DND-41 (cell line): Measurements from ENCODE around the gene DENND2A.
"Not testable (repeated sequence)": the region's sequence is repeated elsewhere in the genome, so short reads cannot be mapped to it uniquely, and the experiment has no call there.

ENCODE experiments used
- ATAC-seq: fragments of 200-7000 bp; cut with Tn5 transposase; 3 replicates; pipeline ENCODE4 v1.9.1; 2021; ENCODE audit warnings: low read depth; ENCODE audit not compliant: insufficient read depth
- DNase-seq: peaks from one replicate; pipeline ENCODE4 v3.0.0-alpha.2; 2020
- H2AFZ ChIP-seq: 2 replicates; pipeline ENCODE4 v1.6.0; 2012; ENCODE audit warnings: low read depth, low read length
- H3K27ac ChIP-seq: 2 replicates; pipeline ENCODE4 v1.5.1; 2012; ENCODE audit warnings: low read length, inconsistent platforms
- H3K27me3 ChIP-seq: fragments of 200-600 bp; sonication (generic); 2 replicates; pipeline ENCODE4 v1.6.0; 2012; ENCODE audit warnings: low read length, mild to moderate bottlenecking, inconsistent platforms; ENCODE audit not compliant: insufficient read depth, poor library complexity
- H3K36me3 ChIP-seq: 2 replicates; pipeline ENCODE4 v1.5.1; 2012; ENCODE audit warnings: low read length, inconsistent platforms; ENCODE audit not compliant: insufficient read depth
- H3K4me1 ChIP-seq: 2 replicates; pipeline ENCODE4 v1.5.1; 2012; ENCODE audit warnings: mild to moderate bottlenecking, low read length; ENCODE audit not compliant: insufficient read depth
- H3K4me2 ChIP-seq: 2 replicates; pipeline ENCODE4 v1.6.0; 2012; ENCODE audit warnings: mild to moderate bottlenecking, moderate library complexity, low read length, inconsistent platforms; ENCODE audit not compliant: insufficient read depth
- H3K4me3 ChIP-seq, 2 experiments: fragments of 200-600 bp in 1 of 2; shearing (Covaris generic) in 1 of 2; 2 replicates each; pipeline ENCODE4 v1.5.1; 2012 to 2016; ENCODE audit warnings: inconsistent platforms in 2 of 2, low read length in 2 of 2, mild to moderate bottlenecking in 2 of 2, low read depth in 1 of 2, moderate library complexity in 1 of 2
- H3K79me2 ChIP-seq: 2 replicates; pipeline ENCODE4 v1.6.0; 2012; ENCODE audit warnings: low read length, inconsistent platforms; ENCODE audit not compliant: insufficient read depth
- H3K9ac ChIP-seq: 2 replicates; pipeline ENCODE4 v1.6.0; 2012; ENCODE audit warnings: low read depth, mild to moderate bottlenecking, inconsistent platforms, low read length, moderate library complexity
- H3K9me3 ChIP-seq: 2 replicates; pipeline ENCODE4 v1.5.1; 2012; ENCODE audit warnings: low read length, moderate library complexity, mild to moderate bottlenecking, inconsistent platforms; ENCODE audit not compliant: insufficient read depth, severe bottlenecking
- H4K20me1 ChIP-seq: 2 replicates; pipeline ENCODE4 v1.6.0; 2012; ENCODE audit warnings: low read length; ENCODE audit not compliant: insufficient read depth
- EZH2 ChIP-seq: IDR thresholded peaks from 3 replicates; pipeline ENCODE4 v1.6.1; 2012; ENCODE audit warnings: borderline replicate concordance, low read depth, mild to moderate bottlenecking, moderate library complexity, low read length, inconsistent platforms; ENCODE audit not compliant: severe bottlenecking
- TF ChIP-seq, protein P1 (sequence below): IDR thresholded peaks from 2 replicates; pipeline ENCODE4 v1.5.1; 2012; ENCODE audit warnings: borderline replicate concordance, low read length, moderate library complexity, mild to moderate bottlenecking; ENCODE audit not compliant: poor library complexity, severe bottlenecking; ENCODE audit errors: extremely low read depth

Gene DENND2A

DNA sequence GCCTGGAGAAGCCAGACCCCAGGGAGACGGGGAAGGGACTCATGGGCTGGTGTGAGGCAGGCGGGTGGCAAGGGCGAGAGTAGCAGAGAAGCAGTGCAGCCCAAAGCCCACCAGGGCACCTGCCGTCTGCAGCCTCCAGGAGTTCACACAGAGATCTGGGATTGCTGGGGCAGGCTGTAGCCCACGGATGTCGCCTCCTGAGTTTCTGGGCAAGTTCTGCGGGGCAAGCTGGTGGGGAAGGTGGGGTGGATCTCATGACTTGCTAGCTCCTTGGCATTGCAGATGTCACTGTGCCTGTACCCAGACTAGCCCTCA lies 38.2 kb upstream of the DENND2A start:
- peaks cover 31% of the 10 kb centered on the region for H3K4me1 ChIP-seq
- H2AFZ ChIP-seq: no peak overlapping the region
- peaks cover 65% of the 10 kb centered on the region for H3K36me3 ChIP-seq

DNA sequence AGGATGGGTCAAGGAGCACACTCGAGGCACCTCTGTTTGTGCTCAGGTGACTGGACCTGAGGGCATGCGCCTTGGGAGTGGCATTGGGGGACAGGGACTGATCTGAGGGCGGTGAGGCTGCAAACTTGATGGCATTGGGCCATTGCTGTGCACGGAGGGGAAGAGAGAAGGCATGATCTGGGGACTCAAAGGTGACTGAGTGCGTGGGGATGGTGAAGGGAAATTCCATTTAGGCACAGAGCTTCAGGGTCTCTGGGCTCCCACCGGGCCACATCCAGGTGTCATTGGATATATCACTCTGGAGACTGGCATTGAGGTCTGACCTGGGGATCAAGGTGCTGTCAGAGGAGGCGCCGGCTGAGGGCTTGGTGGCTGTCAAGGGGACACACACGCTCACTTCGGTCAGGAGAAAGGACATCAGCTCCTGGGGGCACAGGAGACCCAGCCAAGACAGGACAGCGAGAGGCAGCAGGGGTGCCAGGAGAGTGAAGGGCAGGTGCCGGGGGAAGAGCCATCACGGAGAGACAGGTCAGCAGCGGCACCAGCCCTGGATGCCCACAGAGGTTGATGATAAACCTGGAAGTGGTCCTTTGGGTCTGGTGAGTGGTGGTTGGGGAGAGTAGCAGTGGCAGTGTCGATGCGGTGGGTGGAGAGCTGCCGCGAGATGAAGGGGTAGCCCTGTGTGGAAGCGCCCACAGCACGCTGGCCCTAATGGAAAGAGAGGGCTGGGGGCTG lies 37.6 kb upstream of the DENND2A start:
- Histone ChIP-seq H3K27me3 (no peaks in the 10 kb centered on the region), H3K9me3 (no peaks in the 10 kb centered on the region), H3K4me2 (no peak overlapping the region), H3K4me3 (no peak overlapping the region), H3K9ac (no peak overlapping the region), H2AFZ (no peak overlapping the region), H3K27ac (no peak overlapping the region), H3K36me3 (peaks cover 60% of the 10 kb centered on the region), H3K79me2 (peaks cover 16% of the 10 kb centered on the region), H4K20me1 (peaks cover 8% of the 10 kb centered on the region; the same call in 1 of the 2 replicates), H3K4me1 (peaks cover 36% of the 10 kb centered on the region)
- DNase-seq (no peak), ATAC-seq (no peak)
- TF ChIP-seq, protein P1, sequence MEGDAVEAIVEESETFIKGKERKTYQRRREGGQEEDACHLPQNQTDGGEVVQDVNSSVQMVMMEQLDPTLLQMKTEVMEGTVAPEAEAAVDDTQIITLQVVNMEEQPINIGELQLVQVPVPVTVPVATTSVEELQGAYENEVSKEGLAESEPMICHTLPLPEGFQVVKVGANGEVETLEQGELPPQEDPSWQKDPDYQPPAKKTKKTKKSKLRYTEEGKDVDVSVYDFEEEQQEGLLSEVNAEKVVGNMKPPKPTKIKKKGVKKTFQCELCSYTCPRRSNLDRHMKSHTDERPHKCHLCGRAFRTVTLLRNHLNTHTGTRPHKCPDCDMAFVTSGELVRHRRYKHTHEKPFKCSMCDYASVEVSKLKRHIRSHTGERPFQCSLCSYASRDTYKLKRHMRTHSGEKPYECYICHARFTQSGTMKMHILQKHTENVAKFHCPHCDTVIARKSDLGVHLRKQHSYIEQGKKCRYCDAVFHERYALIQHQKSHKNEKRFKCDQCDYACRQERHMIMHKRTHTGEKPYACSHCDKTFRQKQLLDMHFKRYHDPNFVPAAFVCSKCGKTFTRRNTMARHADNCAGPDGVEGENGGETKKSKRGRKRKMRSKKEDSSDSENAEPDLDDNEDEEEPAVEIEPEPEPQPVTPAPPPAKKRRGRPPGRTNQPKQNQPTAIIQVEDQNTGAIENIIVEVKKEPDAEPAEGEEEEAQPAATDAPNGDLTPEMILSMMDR: no peak
- TF ChIP-seq EZH2: no peak

More for the DNA sequence above, 38.2 kb upstream of the DENND2A start:
- Histone ChIP-seq H3K4me2 (no peak overlapping the region), H3K27me3 (no peaks in the 10 kb centered on the region), H3K9ac (no peak overlapping the region), H3K79me2 (peaks cover 10% of the 10 kb centered on the region), H3K9me3 (no peaks in the 10 kb centered on the region), H3K27ac (no peak overlapping the region), H3K4me3 (no peak overlapping the region), H4K20me1 (peaks cover 8% of the 10 kb centered on the region; the same call in 1 of the 2 replicates)
- no peak for TF ChIP-seq EZH2
- TF ChIP-seq, protein P1: no peak
- no peak for ATAC-seq
- DNase-seq: no peak

DNA sequence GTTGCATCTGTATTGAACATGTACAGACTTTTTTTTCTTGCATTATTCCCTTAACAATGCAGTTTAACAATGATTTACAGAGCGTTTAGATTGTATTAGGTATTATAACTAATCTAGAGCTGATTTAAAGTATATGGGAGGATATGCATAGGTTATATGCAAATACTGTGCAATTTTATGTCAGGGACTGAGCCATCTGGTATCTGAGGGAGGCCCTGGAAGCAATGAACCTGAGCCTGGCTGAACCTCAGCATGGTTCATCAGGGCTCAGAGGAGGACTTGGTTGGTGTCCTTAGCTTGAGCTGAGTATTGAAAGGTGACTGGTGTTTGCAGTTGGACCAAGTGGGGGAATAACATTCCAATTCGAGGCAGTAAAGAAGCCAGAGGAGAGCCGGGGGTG lies 36.9 kb upstream of the DENND2A start:
- Histone ChIP-seq H4K20me1 (peaks cover 8% of the 10 kb centered on the region; the same call in 1 of the 2 replicates), H3K27ac (no peak overlapping the region), H2AFZ (no peak overlapping the region), H3K4me3 (no peak overlapping the region), H3K9ac (no peak overlapping the region), H3K4me1 (peaks cover 39% of the 10 kb centered on the region), H3K79me2 (peaks cover 17% of the 10 kb centered on the region), H3K27me3 (no peaks in the 10 kb centered on the region), H3K36me3 (peaks cover 58% of the 10 kb centered on the region), H3K9me3 (no peaks in the 10 kb centered on the region), H3K4me2 (no peak overlapping the region)
- no peak for DNase-seq
- no peak for ATAC-seq
- no peak for TF ChIP-seq EZH2
- TF ChIP-seq, protein P1: no peak

DNA sequence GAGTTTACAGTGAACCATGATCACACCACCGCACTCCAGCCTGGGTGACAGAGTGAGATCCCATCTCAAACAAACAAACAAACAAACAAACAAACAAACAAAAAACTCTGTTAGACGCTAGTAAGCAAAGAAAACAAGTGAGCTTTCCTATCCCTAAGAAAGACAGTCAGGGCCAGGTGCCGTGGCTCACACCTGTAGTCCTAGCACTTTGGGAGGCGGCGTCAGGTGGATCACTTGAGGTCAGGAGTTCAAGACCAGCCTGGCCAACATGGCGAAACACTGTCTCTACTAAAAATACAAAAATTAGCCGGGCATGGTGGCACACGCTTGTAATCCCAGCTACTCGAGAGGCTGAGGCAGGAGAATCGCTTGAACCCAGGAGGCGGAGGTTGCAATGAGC lies 36.3 kb upstream of the DENND2A start:
- ATAC-seq, H3K4me2 ChIP-seq, H3K9me3 ChIP-seq: not testable (repeated sequence)

More for the DNA sequence above, 36.3 kb upstream of the DENND2A start:
- H3K4me3 ChIP-seq, H3K27me3 ChIP-seq, H4K20me1 ChIP-seq, H2AFZ ChIP-seq, DNase-seq, H3K27ac ChIP-seq, H3K9ac ChIP-seq: not testable (repeated sequence)
- peaks cover 17% of the 10 kb centered on the region for H3K79me2 ChIP-seq
- H3K36me3 ChIP-seq: peaks cover 54% of the 10 kb centered on the region
- peaks cover 44% of the 10 kb centered on the region for H3K4me1 ChIP-seq
